Trophoblast cell (in vitro differentiated cells and primary cell): Measurements from ENCODE around the gene LRP1B.

Experiments used
- DNase-seq, 2 donors: peaks; one replicate each; pipeline ENCODE4 v3.0.0-alpha.2; 2016
- H2AFZ ChIP-seq: 2 replicates; pipeline ENCODE4 v1.6.1; 2013; ENCODE audit warnings: low read length, moderate library complexity, mild to moderate bottlenecking; ENCODE audit not compliant: insufficient read depth, poor library complexity
- H2AK5ac ChIP-seq: 2 replicates; pipeline ENCODE4 v1.6.1; 2013; ENCODE audit warnings: mild to moderate bottlenecking, low read length
- H2BK120ac ChIP-seq: 2 replicates; pipeline ENCODE4 v1.6.1; 2013; ENCODE audit warnings: low read length, mild to moderate bottlenecking, moderate library complexity; ENCODE audit not compliant: insufficient read depth, poor library complexity
- H2BK12ac ChIP-seq: 2 replicates; pipeline ENCODE4 v1.6.1; 2013; ENCODE audit warnings: mild to moderate bottlenecking, low read length, moderate library complexity
- H2BK5ac ChIP-seq: 2 replicates; pipeline ENCODE4 v1.6.1; 2013; ENCODE audit warnings: low read length, low read depth, moderate library complexity, mild to moderate bottlenecking; ENCODE audit not compliant: poor library complexity
- H3K14ac ChIP-seq: 2 replicates; pipeline ENCODE4 v1.6.1; 2013; ENCODE audit warnings: mild to moderate bottlenecking, low read length
- H3K18ac ChIP-seq: 2 replicates; pipeline ENCODE4 v1.6.1; 2013; ENCODE audit warnings: mild to moderate bottlenecking, low read length
- H3K23ac ChIP-seq: 2 replicates; pipeline ENCODE4 v1.6.1; 2013; ENCODE audit warnings: low read length
- H3K27ac ChIP-seq: 2 replicates; pipeline ENCODE4 v1.5.1; 2013; ENCODE audit warnings: low read depth, mild to moderate bottlenecking, inconsistent platforms, low read length, moderate library complexity
- H3K27me3 ChIP-seq: 2 replicates; pipeline ENCODE4 v1.6.1; 2013; ENCODE audit warnings: inconsistent platforms, mild to moderate bottlenecking, low read length, moderate library complexity; ENCODE audit not compliant: insufficient read depth
- H3K36me3 ChIP-seq, 2 experiments: 1 replicate in 1 of 2; 2 replicates in 1 of 2; pipeline ENCODE4 v1.6.1; 2013; ENCODE audit warnings: low read length in 2 of 2, mild to moderate bottlenecking in 2 of 2, moderate library complexity in 1 of 2; ENCODE audit not compliant: insufficient read depth in 2 of 2, control insufficient read depth in 1 of 2
- H3K4ac ChIP-seq: 2 replicates; pipeline ENCODE4 v1.6.1; 2013; ENCODE audit warnings: low read depth, mild to moderate bottlenecking, low read length, moderate library complexity
- H3K4me1 ChIP-seq, 2 experiments: 1 replicate in 1 of 2; 2 replicates in 1 of 2; pipeline ENCODE4 v1.6.1; 2013; ENCODE audit warnings: low read length in 2 of 2, mild to moderate bottlenecking in 2 of 2, moderate library complexity in 1 of 2; ENCODE audit not compliant: insufficient read depth in 2 of 2, control insufficient read depth in 1 of 2
- H3K4me2 ChIP-seq: 2 replicates; pipeline ENCODE4 v1.6.1; 2013; ENCODE audit warnings: inconsistent platforms, mild to moderate bottlenecking, low read length, moderate library complexity
- H3K4me3 ChIP-seq: 2 replicates; pipeline ENCODE4 v1.5.1; 2013; ENCODE audit warnings: mild to moderate bottlenecking, low read depth, low read length, inconsistent platforms
- H3K79me1 ChIP-seq: one replicate; pipeline ENCODE4 v1.6.1; 2013; ENCODE audit warnings: low read length
- H3K79me2 ChIP-seq: 2 replicates; pipeline ENCODE4 v1.6.1; 2013; ENCODE audit warnings: low read length, mild to moderate bottlenecking; ENCODE audit not compliant: control insufficient read depth, insufficient read depth, poor library complexity
- H3K9ac ChIP-seq: 2 replicates; pipeline ENCODE4 v1.6.1; 2013; ENCODE audit warnings: mild to moderate bottlenecking, low read length
- H3K9me3 ChIP-seq: 2 replicates; pipeline ENCODE4 v1.6.1; 2013; ENCODE audit warnings: low read depth, mild to moderate bottlenecking, control low read depth, inconsistent platforms, low read length; ENCODE audit not compliant: insufficient read depth
- H4K12ac ChIP-seq: 2 replicates; pipeline ENCODE4 v1.6.1; 2013; ENCODE audit warnings: low read depth, mild to moderate bottlenecking, low read length, moderate library complexity
- H4K8ac ChIP-seq: 2 replicates; pipeline ENCODE4 v1.6.1; 2013; ENCODE audit warnings: low read depth, mild to moderate bottlenecking, low read length, moderate library complexity
- H4K91ac ChIP-seq: one replicate; pipeline ENCODE4 v1.6.1; 2013; ENCODE audit warnings: low read depth, mild to moderate bottlenecking, low read length, moderate library complexity
- WGBS: extraction: QIAGEN DNeasy Blood & Tissue Kit; methylation state at CpG from one replicate; pipeline ENCODE4 v1.1.7; 2013; ENCODE audit warnings: missing lambda C conversion rate; ENCODE audit not compliant: insufficient read length, insufficient coverage; ENCODE audit errors: extremely low coverage; 5-methylcytosine and 5-hydroxymethylcytosine counted together

Gene LRP1B

GRCh38 chr2:140199312-140199711 lies 1931.5 kb downstream of the LRP1B start:
- Histone ChIP-seq H2BK5ac (no peak overlapping the region), H4K91ac (no peak overlapping the region), H3K4me1 (no peaks in the 10 kb centered on the region), H3K4me3 (no peak overlapping the region), H4K12ac (no peak overlapping the region), H3K9ac (no peak overlapping the region), H3K79me1 (no peaks in the 10 kb centered on the region), H2AFZ (no peak overlapping the region), H4K8ac (no peak overlapping the region), H3K4ac (no peak overlapping the region), H2BK120ac (no peak overlapping the region), H3K36me3 (no peaks in the 10 kb centered on the region), H2AK5ac (no peak overlapping the region), H3K9me3 (peaks cover 1% of the 10 kb centered on the region), H3K4me2 (no peak overlapping the region), H3K23ac (no peak overlapping the region), H3K18ac (no peak overlapping the region), H3K14ac (no peak overlapping the region), H3K79me2 (no peaks in the 10 kb centered on the region), H2BK12ac (no peak overlapping the region), H3K27me3 (no peaks in the 10 kb centered on the region), H3K27ac (no peak overlapping the region)
- DNase-seq: no peak
- no CpG with 5 or more reads among the region's 1 CpG for WGBS

- Histone ChIP-seq H3K9me3 (no peaks in the 10 kb centered on the region), H3K4me2 (no peak overlapping the region), H2BK12ac (no peak overlapping the region), H3K9ac (no peak overlapping the region), H4K12ac (no peak overlapping the region), H2AK5ac (no peak overlapping the region), H4K8ac (no peak overlapping the region), H3K4ac (no peak overlapping the region), H3K4me1 (no peaks in the 10 kb centered on the region), H3K27ac (no peak overlapping the region), H2BK5ac (no peak overlapping the region), H4K91ac (no peak overlapping the region), H3K4me3 (no peak overlapping the region), H3K79me1 (no peaks in the 10 kb centered on the region), H3K14ac (no peak overlapping the region), H3K27me3 (no peaks in the 10 kb centered on the region), H3K36me3 (no peaks in the 10 kb centered on the region), H3K23ac (no peak overlapping the region), H2BK120ac (no peak overlapping the region), H3K18ac (no peak overlapping the region), H3K79me2 (no peaks in the 10 kb centered on the region), H2AFZ (no peak overlapping the region)
- DNase-seq: no peak
- WGBS: no CpG with 5 or more reads among the region's 4 CpGs
Observed at GRCh38 chr2:140187086-140187485, 1943.7 kb downstream of the LRP1B start.

GRCh38 chr2:140186313-140186712 lies 1944.5 kb downstream of the LRP1B start:
- no peak for DNase-seq
- Histone ChIP-seq H3K79me1 (no peaks in the 10 kb centered on the region), H2BK12ac (no peak overlapping the region), H2BK5ac (no peak overlapping the region), H4K91ac (no peak overlapping the region), H3K4me1 (no peaks in the 10 kb centered on the region), H3K14ac (no peak overlapping the region), H3K9ac (no peak overlapping the region), H3K79me2 (no peaks in the 10 kb centered on the region), H3K27me3 (no peaks in the 10 kb centered on the region), H3K23ac (no peak overlapping the region), H3K9me3 (no peaks in the 10 kb centered on the region), H2AFZ (no peak overlapping the region), H2AK5ac (no peak overlapping the region), H3K18ac (no peak overlapping the region), H3K27ac (no peak overlapping the region), H3K4me2 (no peak overlapping the region), H3K4me3 (no peak overlapping the region), H2BK120ac (no peak overlapping the region), H4K8ac (no peak overlapping the region), H3K36me3 (no peaks in the 10 kb centered on the region), H3K4ac (no peak overlapping the region), H4K12ac (no peak overlapping the region)
- WGBS: no CpG with 5 or more reads among the region's 4 CpGs

- Histone ChIP-seq H3K4me3 (no peak overlapping the region), H3K79me2 (no peaks in the 10 kb centered on the region), H2BK120ac (no peak overlapping the region), H4K91ac (no peak overlapping the region), H3K18ac (no peak overlapping the region), H2AK5ac (no peak overlapping the region), H3K9ac (no peak overlapping the region), H2AFZ (no peak overlapping the region), H3K36me3 (no peaks in the 10 kb centered on the region), H3K27ac (no peak overlapping the region), H3K4me1 (no peaks in the 10 kb centered on the region), H4K8ac (no peak overlapping the region), H3K27me3 (no peaks in the 10 kb centered on the region), H3K79me1 (no peaks in the 10 kb centered on the region), H3K4ac (no peak overlapping the region), H3K14ac (no peak overlapping the region), H2BK12ac (no peak overlapping the region), H2BK5ac (no peak overlapping the region), H3K4me2 (no peak overlapping the region), H3K9me3 (no peaks in the 10 kb centered on the region), H4K12ac (no peak overlapping the region), H3K23ac (no peak overlapping the region)
- no peak for DNase-seq
Observed at GRCh38 chr2:140185076-140185475, 1945.7 kb downstream of the LRP1B start.
